Smooth muscle cell (in vitro differentiated cells): Measurements from ENCODE around the gene CRAMP1. TPM values are rescaled to one million over a fixed set of nuclear protein-coding genes. Genes with fewer than 3 reads are reported as not detected.

Experiments
- DNase-seq: peaks from one replicate; lab custom pipeline; 2025; ENCODE audit not compliant: unreplicated experiment; lab: John Stamatoyannopoulos, UW
- H2AFZ ChIP-seq: fragments of 200-600 bp; sonication (generic); 2 replicates; pipeline ENCODE4 v1.6.0; 2016; ENCODE audit warnings: antibody characterized with exemption, low read depth, mild to moderate bottlenecking
- H3F3A ChIP-seq: fragments of 200-600 bp; sonication (generic); 2 replicates; pipeline ENCODE4 v1.6.0; 2017; ENCODE audit warnings: antibody characterized with exemption, low read depth
- H3K27ac ChIP-seq: fragments of 200-600 bp; sonication (generic); 2 replicates; pipeline ENCODE4 v1.5.1; 2016; ENCODE audit warnings: low read depth, mild to moderate bottlenecking
- H3K27me3 ChIP-seq: fragments of 200-600 bp; sonication (generic); 2 replicates; pipeline ENCODE4 v1.6.1; 2016; ENCODE audit warnings: low read depth, mild to moderate bottlenecking
- H3K36me3 ChIP-seq: fragments of 200-600 bp; sonication (generic); 2 replicates; pipeline ENCODE4 v1.5.1; 2016; ENCODE audit warnings: low read depth
- H3K4me1 ChIP-seq: fragments of 200-600 bp; sonication (generic); 2 replicates; pipeline ENCODE4 v1.5.1; 2016; ENCODE audit warnings: low read depth
- H3K4me2 ChIP-seq: fragments of 200-600 bp; sonication (generic); 2 replicates; pipeline ENCODE4 v1.6.0; 2016; ENCODE audit warnings: mild to moderate bottlenecking
- H3K4me3 ChIP-seq: fragments of 200-600 bp; sonication (generic); 2 replicates; pipeline ENCODE4 v1.5.1; 2016; ENCODE audit warnings: mild to moderate bottlenecking
- H3K79me2 ChIP-seq: fragments of 200-600 bp; sonication (generic); 2 replicates; pipeline ENCODE4 v1.6.0; 2016; ENCODE audit warnings: low read depth, mild to moderate bottlenecking
- H3K9ac ChIP-seq: fragments of 200-600 bp; sonication (generic); 2 replicates; pipeline ENCODE4 v1.6.0; 2016; ENCODE audit warnings: low read depth
- H3K9me3 ChIP-seq: fragments of 200-600 bp; sonication (generic); replicated peaks from 2 replicates; pipeline ENCODE4 v1.5.1; 2016; ENCODE audit warnings: low read depth
- H4K20me1 ChIP-seq: fragments of 200-600 bp; sonication (generic); 2 replicates; pipeline ENCODE4 v1.6.0; 2016; ENCODE audit warnings: low read depth
- WGBS: methylation state at CpG from one replicate; pipeline ENCODE4 v1.1.7; 2016; ENCODE audit warnings: low lambda C conversion rate; 5-methylcytosine and 5-hydroxymethylcytosine counted together
- polyA plus RNA-seq: library from polyadenylated mRNA; unstranded; fragments of >200 nt; fragmentation: Nextera tagmentation; extraction: Ambion mirVana; gene quantifications from 2 replicates; pipeline ENCODE4 v1.2.1, GENCODE V29; 2016
- total RNA-seq: library from RNA; depleted of rRNA; stranded (reverse); fragments of >200 nt; gene quantifications from 2 replicates; pipeline ENCODE4 v1.2.3, GENCODE V29; 2014
- TF ChIP-seq, protein P1 (sequence below): fragments of 200-600 bp; sonication (generic); IDR thresholded peaks from 2 replicates; pipeline ENCODE4 v1.5.1; 2017; ENCODE audit warnings: borderline replicate concordance, mild to moderate bottlenecking, antibody characterized with exemption; ENCODE audit not compliant: insufficient read depth, poor library complexity, severe bottlenecking

Gene CRAMP1
- total and polyA plus RNA-seq, 2 experiments from 2014 or later, result 7.9 to 16.5 TPM

DNA sequence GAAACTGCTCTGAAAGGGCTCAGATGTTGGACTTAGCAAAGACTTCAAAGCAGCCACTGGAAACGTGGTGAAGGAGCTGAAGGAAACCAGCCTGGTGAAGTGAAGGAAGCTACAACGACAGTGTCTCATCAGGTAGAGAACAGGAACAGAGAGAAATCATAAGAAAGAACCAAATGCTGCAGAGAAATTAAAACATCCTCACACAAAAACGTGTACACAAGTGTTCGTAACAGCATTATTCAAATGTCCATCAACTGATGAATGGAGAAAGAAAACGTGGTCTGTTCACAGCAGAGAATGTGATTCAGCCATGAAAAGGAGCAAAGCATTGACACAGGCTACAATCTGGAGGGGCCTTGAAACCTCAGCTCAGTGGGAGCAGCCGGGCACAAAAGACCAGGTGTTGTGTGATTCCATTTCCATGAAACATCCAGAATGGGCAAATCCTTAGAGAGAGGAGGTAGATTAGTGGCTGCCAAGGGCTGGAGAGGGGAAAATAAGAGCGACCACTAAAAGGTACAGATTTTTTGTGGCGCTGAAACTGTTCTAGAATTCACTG is 27.2 kb upstream of the CRAMP1 start:
- Histone ChIP-seq H3K9me3 (no peaks in the 10 kb centered on the region), H2AFZ (no peak overlapping the region), H3K4me1 (no peaks in the 10 kb centered on the region), H3K9ac (no peak overlapping the region), H3K36me3 (no peaks in the 10 kb centered on the region), H3K79me2 (no peaks in the 10 kb centered on the region), H3K4me3 (no peak overlapping the region), H3K27ac (no peak overlapping the region), H3K4me2 (no peak overlapping the region), H4K20me1 (no peaks in the 10 kb centered on the region), H3K27me3 (no peaks in the 10 kb centered on the region), H3F3A (no peaks in the 10 kb centered on the region)
- no peak for DNase-seq
- WGBS, result 88% methylated on average over 8 of the region's 8 CpGs
- TF ChIP-seq, protein P1, sequence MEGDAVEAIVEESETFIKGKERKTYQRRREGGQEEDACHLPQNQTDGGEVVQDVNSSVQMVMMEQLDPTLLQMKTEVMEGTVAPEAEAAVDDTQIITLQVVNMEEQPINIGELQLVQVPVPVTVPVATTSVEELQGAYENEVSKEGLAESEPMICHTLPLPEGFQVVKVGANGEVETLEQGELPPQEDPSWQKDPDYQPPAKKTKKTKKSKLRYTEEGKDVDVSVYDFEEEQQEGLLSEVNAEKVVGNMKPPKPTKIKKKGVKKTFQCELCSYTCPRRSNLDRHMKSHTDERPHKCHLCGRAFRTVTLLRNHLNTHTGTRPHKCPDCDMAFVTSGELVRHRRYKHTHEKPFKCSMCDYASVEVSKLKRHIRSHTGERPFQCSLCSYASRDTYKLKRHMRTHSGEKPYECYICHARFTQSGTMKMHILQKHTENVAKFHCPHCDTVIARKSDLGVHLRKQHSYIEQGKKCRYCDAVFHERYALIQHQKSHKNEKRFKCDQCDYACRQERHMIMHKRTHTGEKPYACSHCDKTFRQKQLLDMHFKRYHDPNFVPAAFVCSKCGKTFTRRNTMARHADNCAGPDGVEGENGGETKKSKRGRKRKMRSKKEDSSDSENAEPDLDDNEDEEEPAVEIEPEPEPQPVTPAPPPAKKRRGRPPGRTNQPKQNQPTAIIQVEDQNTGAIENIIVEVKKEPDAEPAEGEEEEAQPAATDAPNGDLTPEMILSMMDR, result no peak

DNA sequence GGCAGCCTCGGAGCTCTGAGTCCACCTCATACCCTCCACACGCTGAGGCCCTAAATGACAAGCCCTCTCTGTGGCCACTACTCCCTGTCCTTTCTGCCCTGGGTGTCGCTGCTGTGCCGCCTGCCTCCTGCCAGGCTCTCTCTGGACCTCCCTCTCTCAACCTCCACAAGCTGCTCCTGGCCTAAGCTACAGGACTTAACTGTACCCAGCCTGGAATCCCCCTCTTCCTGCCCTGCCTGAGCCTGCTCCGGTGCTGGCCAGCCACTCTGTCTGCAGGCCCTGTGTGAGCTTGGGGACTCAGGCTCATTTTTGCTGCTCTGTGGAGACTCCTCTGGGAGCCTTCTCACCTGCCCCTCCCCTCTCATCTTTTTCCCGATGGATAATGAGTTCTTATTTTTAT is 21.8 kb upstream of the CRAMP1 start:
- TF ChIP-seq, protein P1, result no peak
- Histone ChIP-seq H3K27me3 (no peaks in the 10 kb centered on the region), H3K27ac (no peak overlapping the region), H3K4me3 (no peak overlapping the region), H3K9ac (no peak overlapping the region), H3K4me1 (no peaks in the 10 kb centered on the region), H3K36me3 (no peaks in the 10 kb centered on the region), H3K9me3 (no peaks in the 10 kb centered on the region), H2AFZ (no peak overlapping the region), H3F3A (no peaks in the 10 kb centered on the region), H4K20me1 (no peaks in the 10 kb centered on the region), H3K4me2 (no peak overlapping the region), H3K79me2 (no peaks in the 10 kb centered on the region)
- no peak for DNase-seq
- WGBS, result 95% methylated on average over 6 of the region's 6 CpGs

DNA sequence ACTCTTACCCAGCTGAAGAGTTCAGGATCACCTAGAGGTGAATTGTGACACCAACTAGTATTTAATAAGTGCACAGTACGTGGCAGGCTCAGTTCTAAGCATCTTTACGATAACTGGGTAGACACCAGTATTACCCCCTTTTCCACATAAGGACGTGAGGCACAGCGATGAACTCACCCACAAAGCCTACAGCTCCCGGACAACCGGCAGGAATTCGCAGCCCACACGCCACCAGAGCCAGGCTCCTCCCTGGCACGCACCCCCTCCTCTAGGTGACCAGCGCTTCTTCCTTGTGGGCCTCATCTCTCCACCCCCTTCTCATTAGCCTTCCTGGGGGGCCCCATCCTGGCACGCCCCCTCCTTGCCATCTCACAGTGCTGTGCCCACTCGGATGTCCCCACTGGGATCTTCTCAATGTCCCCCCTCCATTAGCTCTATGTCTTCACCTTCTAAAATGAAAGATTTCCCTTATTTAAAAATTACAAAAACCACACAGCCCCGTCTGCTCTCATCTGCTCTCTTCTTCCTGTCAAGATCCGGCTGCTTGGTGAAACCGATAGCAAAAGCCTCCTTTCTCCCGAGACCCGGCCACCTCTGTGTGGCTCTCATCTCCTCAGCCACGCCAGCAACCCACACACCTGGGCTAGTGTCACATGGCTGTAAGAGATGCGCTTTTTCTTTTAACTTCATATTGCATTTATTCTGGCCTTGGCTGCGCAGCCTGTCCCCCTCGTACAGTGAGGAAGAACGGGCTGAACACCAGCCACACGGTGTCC is 21.0 kb upstream of the CRAMP1 start:
- H2AFZ ChIP-seq, result no peak overlapping the region
- 96% methylated on average over 23 of the region's 23 CpGs for WGBS

More for the DNA sequence above, 21.0 kb upstream of the CRAMP1 start:
- Histone ChIP-seq H3K4me1 (no peaks in the 10 kb centered on the region), H3K27me3 (no peaks in the 10 kb centered on the region), H3K4me2 (no peak overlapping the region), H4K20me1 (no peaks in the 10 kb centered on the region), H3K9ac (no peak overlapping the region), H3K79me2 (no peaks in the 10 kb centered on the region), H3K36me3 (no peaks in the 10 kb centered on the region), H3K9me3 (no peaks in the 10 kb centered on the region), H3K27ac (no peak overlapping the region), H3F3A (no peaks in the 10 kb centered on the region), H3K4me3 (no peak overlapping the region)
- DNase-seq, result no peak
- TF ChIP-seq, protein P1, result no peak
